ENCODE data around the gene USP40.

DNA sequence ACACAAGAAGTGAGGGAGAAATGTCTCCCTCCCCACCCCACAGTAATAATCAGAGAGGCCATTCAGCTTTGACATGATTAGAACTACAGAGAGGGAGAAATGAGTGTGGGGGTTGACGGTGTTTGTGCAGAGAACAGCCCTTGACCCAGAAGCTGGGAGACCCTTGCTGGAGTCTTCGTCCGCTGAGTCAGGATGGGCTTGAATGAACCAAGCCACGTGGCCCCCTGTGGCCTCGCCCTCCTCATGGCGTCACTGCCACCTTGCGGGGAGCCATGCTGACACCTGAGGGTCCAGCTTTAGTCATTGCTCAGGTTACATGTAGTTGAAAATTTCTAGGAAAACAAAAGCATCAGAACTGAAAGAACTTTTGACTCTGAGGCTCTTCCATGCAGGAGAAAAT lies 111.1 kb downstream of the USP40 start:
- TF ChIP-seq, protein P1, sequence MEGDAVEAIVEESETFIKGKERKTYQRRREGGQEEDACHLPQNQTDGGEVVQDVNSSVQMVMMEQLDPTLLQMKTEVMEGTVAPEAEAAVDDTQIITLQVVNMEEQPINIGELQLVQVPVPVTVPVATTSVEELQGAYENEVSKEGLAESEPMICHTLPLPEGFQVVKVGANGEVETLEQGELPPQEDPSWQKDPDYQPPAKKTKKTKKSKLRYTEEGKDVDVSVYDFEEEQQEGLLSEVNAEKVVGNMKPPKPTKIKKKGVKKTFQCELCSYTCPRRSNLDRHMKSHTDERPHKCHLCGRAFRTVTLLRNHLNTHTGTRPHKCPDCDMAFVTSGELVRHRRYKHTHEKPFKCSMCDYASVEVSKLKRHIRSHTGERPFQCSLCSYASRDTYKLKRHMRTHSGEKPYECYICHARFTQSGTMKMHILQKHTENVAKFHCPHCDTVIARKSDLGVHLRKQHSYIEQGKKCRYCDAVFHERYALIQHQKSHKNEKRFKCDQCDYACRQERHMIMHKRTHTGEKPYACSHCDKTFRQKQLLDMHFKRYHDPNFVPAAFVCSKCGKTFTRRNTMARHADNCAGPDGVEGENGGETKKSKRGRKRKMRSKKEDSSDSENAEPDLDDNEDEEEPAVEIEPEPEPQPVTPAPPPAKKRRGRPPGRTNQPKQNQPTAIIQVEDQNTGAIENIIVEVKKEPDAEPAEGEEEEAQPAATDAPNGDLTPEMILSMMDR (conservative IDR thresholded peaks at IDR 0.05; ENCODE audit: low read length): no peak
- no peak for TF ChIP-seq EZH2phosphoT487 (IDR thresholded peaks at IDR 0.05; ENCODE audit: borderline replicate concordance)

Data from Loucy (cell line).